DMS153 (cell line): ENCODE data around the gene RNF168.
"Not testable (repeated sequence)": the region's sequence is repeated elsewhere in the genome, so short reads cannot be mapped to it uniquely, and the experiment has no call there.

ENCODE experiments used
- DNase-seq: peaks from one replicate; lab custom pipeline; 2025; lab: John Stamatoyannopoulos, UW

The RNF168 gene

GRCh38 chr3:196503196-196504076 is at the start of gene RNF168:
Gene RNF168 (minus strand): TSS chr3:196503768. CDS start chr3:196503173, 595 bp downstream.
- peak; percentile 92 for DNase-seq

DNA sequence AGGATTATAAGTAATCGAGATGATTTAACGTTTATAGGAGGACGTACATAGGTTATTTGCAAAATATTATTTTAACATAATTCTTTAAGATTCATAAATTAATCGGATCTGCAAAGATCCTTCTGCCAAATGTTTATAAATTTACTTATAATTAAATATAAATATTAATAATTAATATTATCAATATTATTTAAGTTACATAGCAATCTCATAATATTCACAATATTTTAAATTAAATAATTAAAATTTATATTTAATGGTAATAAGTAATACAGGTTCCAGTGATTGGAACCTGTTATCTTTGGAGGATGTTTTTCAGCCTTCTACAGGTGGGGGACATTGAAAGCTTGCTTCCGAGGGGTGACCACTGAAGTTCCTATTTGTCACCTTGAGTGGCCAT is 48.7 kb upstream of the RNF168 start:
- no peak for DNase-seq

DNA sequence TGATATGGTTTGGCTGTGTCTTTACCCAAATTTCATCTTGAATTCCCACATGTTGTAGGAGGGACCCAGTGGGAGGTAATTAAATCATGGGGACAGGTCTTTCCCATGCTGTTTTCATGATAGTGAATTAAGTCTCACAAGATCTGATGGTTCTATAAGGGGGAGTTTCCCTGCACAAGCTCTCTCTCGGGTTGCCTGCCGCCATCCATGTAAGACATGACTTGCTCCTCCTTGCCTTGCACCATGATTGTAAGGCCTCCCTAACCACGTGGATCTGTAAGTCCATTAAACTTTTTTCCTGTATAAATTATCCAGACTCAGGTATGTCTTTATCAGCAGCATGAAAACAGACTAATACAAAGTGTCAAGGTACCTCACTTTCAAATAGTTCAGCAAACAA is 46.6 kb upstream of the RNF168 start:
- DNase-seq, result not testable (repeated sequence)

- not testable (repeated sequence) for DNase-seq
Observed at GRCh38 chr3:196549312-196549711, 45.7 kb upstream of the RNF168 start.

DNA sequence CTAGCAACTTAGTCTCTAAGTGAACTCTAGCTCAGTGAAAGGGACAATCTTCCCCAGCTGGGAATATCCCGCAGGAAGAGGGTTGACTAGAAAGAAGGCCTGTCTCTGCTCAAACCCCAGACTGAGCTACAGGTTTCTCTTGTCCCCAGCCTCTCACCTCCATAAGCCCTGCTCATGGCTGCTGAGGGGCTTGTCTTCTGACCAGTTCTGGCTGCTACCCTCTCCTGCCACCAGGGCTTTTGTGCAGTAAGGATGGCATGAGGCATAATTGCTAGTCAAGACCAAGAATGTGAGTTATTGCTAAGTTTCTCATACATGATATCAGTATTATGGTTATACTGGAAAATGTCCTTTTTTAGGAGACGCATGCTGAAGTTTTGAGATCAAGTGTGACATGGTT is 43.5 kb upstream of the RNF168 start:
- DNase-seq, result no peak

- DNase-seq, result no peak
Observed at GRCh38 chr3:196546537-196546936, 43.0 kb upstream of the RNF168 start.

- no peak for DNase-seq
Observed at GRCh38 chr3:196544491-196544992, 41.0 kb upstream of the RNF168 start.

DNA sequence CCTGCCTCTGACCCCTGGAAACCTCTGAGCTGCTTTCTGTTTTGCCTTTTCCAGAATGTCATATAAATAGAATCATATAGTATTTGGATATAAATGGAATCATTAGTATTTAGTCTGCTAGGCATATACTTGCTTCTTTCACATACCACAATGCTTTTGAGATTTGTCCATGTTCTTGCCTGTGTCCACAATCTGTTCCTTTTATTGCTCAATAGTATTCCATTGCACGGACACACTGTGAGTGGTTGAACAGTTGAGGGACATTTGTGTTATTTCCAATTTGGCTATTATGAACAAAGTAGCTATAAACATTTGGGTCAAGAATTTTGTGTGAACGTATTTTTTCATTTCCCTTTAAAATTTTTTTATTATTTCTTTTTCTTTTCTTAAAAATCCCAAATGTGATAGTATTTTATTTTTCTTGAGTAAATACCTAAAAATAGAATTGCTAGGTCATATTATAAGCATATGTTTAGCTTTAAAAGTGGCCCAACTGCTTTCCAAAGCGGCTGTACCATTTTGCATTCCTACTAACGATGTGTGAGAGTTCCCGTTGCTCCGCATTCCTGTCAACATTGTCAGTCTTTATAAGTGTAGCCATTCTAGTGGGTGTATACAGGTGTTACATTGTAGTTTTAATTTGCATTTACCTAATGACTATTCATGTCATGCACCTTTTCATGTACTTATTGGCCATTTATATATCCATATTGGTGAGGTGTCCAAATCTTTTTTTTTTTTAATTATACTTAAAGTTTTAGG is 38.3 kb upstream of the RNF168 start:
- no peak for DNase-seq

GRCh38 chr3:196537319-196537984 is 33.9 kb upstream of the RNF168 start:
- DNase-seq, result no peak

DNA sequence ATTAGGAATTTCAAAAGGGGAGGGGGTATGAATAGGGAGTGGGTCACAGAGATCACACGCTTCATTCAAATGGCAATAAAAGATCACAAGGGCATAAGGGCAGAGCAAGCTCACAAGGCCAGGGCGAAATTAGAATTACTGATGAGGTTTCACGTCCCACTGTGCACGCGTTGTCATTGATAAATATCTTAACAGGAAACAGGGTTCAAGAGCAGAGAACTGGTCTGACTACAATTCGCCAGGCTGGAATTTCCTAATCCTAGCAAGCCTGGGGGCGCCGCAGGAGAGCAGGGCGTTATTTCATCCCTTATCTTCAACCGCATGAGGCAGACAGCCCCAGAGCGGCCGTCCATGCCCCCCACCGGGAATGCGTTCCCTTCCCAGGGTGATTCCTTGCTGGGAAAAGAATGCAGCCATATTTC is 29.7 kb upstream of the RNF168 start:
- DNase-seq, result no peak

GRCh38 chr3:196531418-196531817 is 27.9 kb upstream of the RNF168 start:
- no peak for DNase-seq

GRCh38 chr3:196528639-196529233 is 25.2 kb upstream of the RNF168 start:
- no peak for DNase-seq

GRCh38 chr3:196525141-196525540 is 21.6 kb upstream of the RNF168 start:
- no peak for DNase-seq

DNA sequence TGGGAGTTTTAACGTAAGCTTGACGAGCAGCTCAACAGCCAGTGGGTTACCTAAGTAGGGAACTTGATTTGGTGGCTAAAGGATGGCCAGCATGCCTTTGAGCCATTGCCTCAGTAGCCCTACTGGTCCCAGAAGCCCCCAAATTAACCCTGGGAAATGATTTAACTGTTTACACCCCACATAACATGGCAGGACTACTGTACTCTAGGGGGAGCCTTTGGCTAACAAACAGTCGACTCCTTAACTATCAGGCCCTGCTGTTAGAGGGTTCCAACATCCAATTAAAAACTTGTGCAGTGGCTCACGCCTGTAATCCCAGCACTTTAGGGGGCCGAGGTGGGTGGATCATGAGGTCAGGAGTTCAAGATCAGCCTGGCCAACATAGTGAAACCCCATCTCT is 21.0 kb upstream of the RNF168 start:
- no peak for DNase-seq

DNA sequence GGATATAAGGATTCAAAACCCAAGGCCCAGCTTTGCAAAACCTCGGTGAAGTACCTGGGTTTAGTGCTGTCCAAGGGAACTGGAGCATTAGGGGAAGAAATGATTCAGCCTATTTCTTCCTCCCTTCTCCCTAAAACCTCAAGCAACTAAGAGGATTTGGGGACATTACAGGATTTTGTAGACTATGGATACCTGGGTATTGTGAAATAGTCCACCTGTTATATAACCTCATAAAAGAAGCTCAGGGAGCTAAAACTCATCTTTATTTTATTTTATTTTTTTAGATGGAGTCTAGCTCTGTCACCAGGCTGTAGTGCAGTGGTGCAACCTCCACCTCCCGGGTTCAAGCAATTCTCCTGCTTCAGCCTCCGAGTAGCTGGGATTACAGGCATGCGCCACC is 20.3 kb upstream of the RNF168 start:
- no peak for DNase-seq

- not testable (repeated sequence) for DNase-seq
Observed at GRCh38 chr3:196521291-196521690, 17.7 kb upstream of the RNF168 start.

- no peak for DNase-seq
Observed at GRCh38 chr3:196519718-196520082, 16.1 kb upstream of the RNF168 start.

GRCh38 chr3:196518966-196519717 is 15.6 kb upstream of the RNF168 start:
- DNase-seq, result peak; percentile 38

DNA sequence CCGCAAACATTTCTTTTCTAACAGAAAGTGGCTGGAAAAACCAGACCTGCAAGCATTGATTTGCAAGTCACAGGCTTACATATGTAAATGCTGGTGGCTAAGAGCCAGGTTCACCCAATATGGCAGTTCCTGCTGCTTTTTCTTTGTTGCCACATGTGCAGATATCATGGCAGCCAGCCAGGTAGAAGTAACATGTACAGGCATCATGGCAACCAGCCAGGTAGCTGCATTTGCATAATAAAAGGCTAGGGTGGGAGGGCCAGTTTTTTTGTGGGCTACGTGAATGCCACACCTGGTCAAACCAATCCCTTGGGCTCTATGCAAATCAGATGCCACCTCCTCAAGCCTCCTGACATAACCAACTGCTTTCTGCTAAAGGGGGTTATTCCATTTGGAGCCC is 14.4 kb upstream of the RNF168 start:
- peak; percentile 41 for DNase-seq

- no peak for DNase-seq
Observed at GRCh38 chr3:196517162-196517800, 13.7 kb upstream of the RNF168 start.
